Stimulated activated naive CD4-positive, alpha-beta T cell (primary cell): ENCODE results near the gene SLC44A2.

Source experiments
- DNase-seq, 6 experiments: peaks; one replicate each; lab custom pipeline; 2025; lab: John Stamatoyannopoulos, UW

Gene SLC44A2

GRCh38 chr19:10625003-10625761 is at the start of gene SLC44A2:
SLC44A2 (plus strand) TSS chr19:10625553; CDS start chr19:10625634, 81 bp downstream.
- DNase-seq, result no peak

- DNase-seq, result no peak
These were observed 47.4 kb upstream of the SLC44A2 start for GRCh38 chr19:10577951-10578350.

GRCh38 chr19:10580979-10581631 is 44.2 kb upstream of the SLC44A2 start:
- DNase-seq, result peak; percentile 71 to 88 (median 84)

GRCh38 chr19:10582091-10582490 is 43.3 kb upstream of the SLC44A2 start:
- DNase-seq, result no peak

- DNase-seq, result no peak
These were observed 42.1 kb upstream of the SLC44A2 start for GRCh38 chr19:10583036-10583776.

- DNase-seq, result no peak
These were observed 39.0 kb upstream of the SLC44A2 start for GRCh38 chr19:10586396-10586795.

- DNase-seq, result no peak
These were observed 38.1 kb upstream of the SLC44A2 start, which contains the start of gene AP1M2 for GRCh38 chr19:10587022-10587838. AP1M2 (minus strand) TSS chr19:10587312; CDS start chr19:10587231, 81 bp downstream.

- no peak for DNase-seq
These were observed 37.6 kb upstream of the SLC44A2 start for GRCh38 chr19:10587839-10588150.

GRCh38 chr19:10593148-10593547 is 32.2 kb upstream of the SLC44A2 start:
- DNase-seq, result no peak

GRCh38 chr19:10593820-10594637 is 31.3 kb upstream of the SLC44A2 start:
- no peak for DNase-seq

GRCh38 chr19:10600149-10600548 is 25.2 kb upstream of the SLC44A2 start:
- no peak for DNase-seq

- DNase-seq, result no peak
These were observed 23.4 kb upstream of the SLC44A2 start for GRCh38 chr19:10601999-10602329.

GRCh38 chr19:10602330-10603083 is 22.8 kb upstream of the SLC44A2 start:
- peak; percentile 71 to 90 (median 86) for DNase-seq

GRCh38 chr19:10603084-10603872 is 22.1 kb upstream of the SLC44A2 start:
- peak; percentile 67 to 91 (median 86) for DNase-seq

GRCh38 chr19:10603873-10604459 is 21.4 kb upstream of the SLC44A2 start:
- peak in 5 of 6 experiments; percentile 25 to 70 (median 60) for DNase-seq

GRCh38 chr19:10604460-10604980 is 20.8 kb upstream of the SLC44A2 start:
- DNase-seq, result peak in 4 of 6 experiments; percentile 14 to 57 (median 30)

- no peak for DNase-seq
These were observed 13.4 kb upstream of the SLC44A2 start for GRCh38 chr19:10611907-10612306.

- DNase-seq, result no peak
These were observed 12.7 kb upstream of the SLC44A2 start for GRCh38 chr19:10612499-10613119.
